Upper lobe of left lung (tissue), 4 donors: ENCODE results near the gene BSN.
"Not testable (repeated sequence)": the region's sequence is repeated elsewhere in the genome, so short reads cannot be mapped to it uniquely, and the experiment has no call there.

ENCODE experiments used
- EP300 ChIP-seq, 4 donors: sonication (generic); formaldehyde crosslinking; IDR thresholded peaks; one replicate each; pipeline ENCODE4 v1.5.1; 2017; ENCODE audit warnings: antibody characterized with exemption in 4 of 4, control low read depth in 2 of 4
- POLR2A ChIP-seq, 4 donors: fragments of 450-650 bp; IDR thresholded peaks; one replicate each; pipeline ENCODE4 v1.5.1; 2016 to 2017; ENCODE audit warnings: antibody characterized with exemption in 4 of 4, mild to moderate bottlenecking in 2 of 4
- POLR2AphosphoS5 ChIP-seq, 2 donors: sonication (generic); formaldehyde crosslinking; IDR thresholded peaks; one replicate each; pipeline ENCODE4 v1.5.1; 2017; ENCODE audit warnings: antibody characterized with exemption in 2 of 2
- TF ChIP-seq, protein P1 (sequence below), 6 experiments: fragments of 450-650 bp in 4 of 6; fragments of 200-600 bp in 2 of 6; sonication (generic) in 2 of 6; IDR thresholded peaks; one replicate each; pipeline ENCODE4 v1.5.1; 2016 to 2019; ENCODE audit warnings: antibody characterized with exemption in 6 of 6

DNA sequence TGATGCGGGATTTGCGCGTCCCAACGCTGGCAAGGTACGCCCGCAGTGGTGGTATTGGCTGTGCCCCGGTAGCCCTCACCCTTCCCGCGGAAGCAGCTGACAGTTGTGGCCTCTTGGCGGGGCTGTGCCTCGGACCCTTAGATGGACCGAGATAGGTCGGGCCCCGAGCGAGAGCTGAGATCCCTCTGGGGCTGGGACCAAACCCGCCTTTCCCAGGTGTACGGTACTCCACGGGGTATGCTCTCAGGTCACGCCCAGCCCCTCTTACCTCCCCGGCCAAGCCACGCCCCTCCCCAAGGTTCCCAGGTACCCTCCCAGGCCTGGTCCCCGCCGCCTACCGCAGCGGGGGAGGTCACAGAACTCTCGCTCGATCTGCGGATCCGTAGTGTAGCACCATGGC is 132.1 kb downstream of the BSN start:
- TF ChIP-seq, protein P1, sequence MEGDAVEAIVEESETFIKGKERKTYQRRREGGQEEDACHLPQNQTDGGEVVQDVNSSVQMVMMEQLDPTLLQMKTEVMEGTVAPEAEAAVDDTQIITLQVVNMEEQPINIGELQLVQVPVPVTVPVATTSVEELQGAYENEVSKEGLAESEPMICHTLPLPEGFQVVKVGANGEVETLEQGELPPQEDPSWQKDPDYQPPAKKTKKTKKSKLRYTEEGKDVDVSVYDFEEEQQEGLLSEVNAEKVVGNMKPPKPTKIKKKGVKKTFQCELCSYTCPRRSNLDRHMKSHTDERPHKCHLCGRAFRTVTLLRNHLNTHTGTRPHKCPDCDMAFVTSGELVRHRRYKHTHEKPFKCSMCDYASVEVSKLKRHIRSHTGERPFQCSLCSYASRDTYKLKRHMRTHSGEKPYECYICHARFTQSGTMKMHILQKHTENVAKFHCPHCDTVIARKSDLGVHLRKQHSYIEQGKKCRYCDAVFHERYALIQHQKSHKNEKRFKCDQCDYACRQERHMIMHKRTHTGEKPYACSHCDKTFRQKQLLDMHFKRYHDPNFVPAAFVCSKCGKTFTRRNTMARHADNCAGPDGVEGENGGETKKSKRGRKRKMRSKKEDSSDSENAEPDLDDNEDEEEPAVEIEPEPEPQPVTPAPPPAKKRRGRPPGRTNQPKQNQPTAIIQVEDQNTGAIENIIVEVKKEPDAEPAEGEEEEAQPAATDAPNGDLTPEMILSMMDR (IDR thresholded peaks at IDR 0.05): not testable (repeated sequence)
- not testable (repeated sequence) for TF ChIP-seq POLR2AphosphoS5, EP300, POLR2A (IDR thresholded peaks at IDR 0.05)
